ENCODE measurements around the gene OTUD4.

GRCh38 chr4:145107126-145107525, 73.3 kb downstream of the OTUD4 start:
- TF ChIP-seq CTCF (IDR thresholded peaks at IDR 0.05; ENCODE audit: extremely low read depth in 1 of 2, insufficient read depth in 1 of 2, low read depth in 1 of 2, low read length in 2 of 2) (no peak), MAX (IDR thresholded peaks at IDR 0.05; ENCODE audit: insufficient read depth, insufficient read length) (no peak), POLR2A (IDR thresholded peaks at IDR 0.05; ENCODE audit: low read depth, low read length) (no peak), GATA2 (IDR thresholded peaks at IDR 0.05; ENCODE audit: insufficient read depth, insufficient read length, low read depth, low read length) (no peak), EZH2 (IDR thresholded peaks at IDR 0.05; ENCODE audit: borderline replicate concordance, low read depth, low read length, severe bottlenecking) (no peak), JUN (IDR thresholded peaks at IDR 0.05; ENCODE audit: borderline replicate concordance, insufficient read depth, insufficient read length, low read depth) (no peak), POLR2AphosphoS5 (IDR thresholded peaks at IDR 0.05; ENCODE audit: insufficient read depth, low read depth, low read length) (no peak), MYC (IDR thresholded peaks at IDR 0.05; ENCODE audit: low read depth, low read length) (no peak), FOS (IDR thresholded peaks at IDR 0.05; ENCODE audit: borderline replicate concordance, insufficient read depth, low read length) (no peak)

Data from endothelial cell of umbilical vein (primary cell).